Glutamatergic neuron (in vitro differentiated cells): Measurements from ENCODE around the gene APC2. TPM values are rescaled to one million over a fixed set of nuclear protein-coding genes. Genes with fewer than 3 reads are reported as not detected.

Source experiments
- DNase-seq: peaks from one replicate; pipeline ENCODE4 v3.0.0; 2022
- H3K27ac Mint-ChIP-seq: one replicate; pipeline ENCODE4 v1.8.0; 2020; ENCODE audit warnings: mild to moderate bottlenecking, mixed read lengths, inconsistent platforms; ENCODE audit not compliant: unreplicated experiment
- H3K27me3 Mint-ChIP-seq: one replicate; pipeline ENCODE4 v1.8.0; 2020; ENCODE audit warnings: mild to moderate bottlenecking, moderate library complexity, mixed read lengths, inconsistent platforms; ENCODE audit not compliant: unreplicated experiment
- H3K36me3 Mint-ChIP-seq: one replicate; pipeline ENCODE4 v1.8.0; 2020; ENCODE audit warnings: mild to moderate bottlenecking, mixed read lengths, inconsistent platforms; ENCODE audit not compliant: unreplicated experiment
- H3K4me1 Mint-ChIP-seq: one replicate; pipeline ENCODE4 v1.8.0; 2020; ENCODE audit warnings: mild to moderate bottlenecking, low read depth, mixed read lengths, inconsistent platforms; ENCODE audit not compliant: unreplicated experiment
- H3K4me3 Mint-ChIP-seq: one replicate; pipeline ENCODE4 v1.8.0; 2020; ENCODE audit warnings: mild to moderate bottlenecking, mixed read lengths, inconsistent platforms; ENCODE audit not compliant: unreplicated experiment
- H3K9me3 Mint-ChIP-seq: one replicate; pipeline ENCODE4 v1.8.0; 2020; ENCODE audit warnings: mild to moderate bottlenecking, moderate library complexity, mixed read lengths, inconsistent platforms; ENCODE audit not compliant: unreplicated experiment
- CTCF ChIP-seq: fragments of 200-600 bp; sonication (generic); IDR thresholded peaks from one replicate; pipeline ENCODE4 v1.5.0; 2021; ENCODE audit not compliant: partially characterized antibody, unreplicated experiment
- total RNA-seq: library from RNA; stranded (reverse); fragmentation: NEBNext Ultra II Directional; extraction: Animal tissue kit (Norgen Biotek cat#: 25700); gene quantifications from one replicate; pipeline ENCODE4 v1.2.1, GENCODE V29; 2021; ENCODE audit not compliant: unreplicated experiment

Gene APC2
- total RNA-seq, 1 donor from 2014 or later, result 371 TPM

DNA sequence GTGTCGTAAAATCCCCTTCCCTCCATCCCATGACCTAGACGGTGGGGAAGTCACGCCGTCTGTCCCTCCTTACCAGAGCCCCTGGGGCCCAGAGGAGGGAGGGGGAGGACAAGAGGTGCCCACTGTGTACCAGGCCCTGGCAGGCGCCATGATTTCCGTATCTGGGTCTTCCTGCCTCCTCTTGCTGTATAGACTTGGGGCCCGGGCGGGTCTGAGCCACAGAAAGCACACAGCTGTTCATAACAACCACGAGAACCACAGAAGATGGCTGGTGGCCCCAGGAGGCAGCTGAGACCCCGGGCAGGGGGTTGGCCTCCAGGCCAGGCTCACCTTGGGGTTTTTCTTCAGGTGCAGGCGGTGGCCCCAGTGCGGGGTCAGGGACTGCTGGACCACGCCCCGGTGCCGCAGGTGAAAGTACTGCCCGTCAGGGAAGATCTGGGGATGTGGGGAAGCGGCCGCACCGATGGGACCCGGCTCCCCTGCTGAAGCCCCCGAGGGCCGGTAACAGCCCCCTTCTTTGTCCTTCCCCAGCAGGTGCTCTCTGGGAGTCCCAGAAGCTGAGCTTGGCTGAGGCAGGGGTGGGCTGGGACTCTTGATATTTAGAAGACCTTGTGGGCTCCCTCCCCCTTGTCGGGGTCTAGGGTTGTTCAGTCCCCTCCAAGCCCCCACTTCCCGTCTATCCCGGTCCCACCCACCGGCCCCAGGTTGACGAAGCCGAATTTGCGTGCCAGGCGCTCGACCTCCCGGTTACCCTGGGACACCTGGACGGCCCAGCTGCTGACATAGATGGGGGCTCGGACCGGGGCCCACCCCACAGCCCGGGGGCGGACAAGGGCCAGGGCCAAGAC, 39.8 kb downstream of the APC2 start:
- no peak for TF ChIP-seq CTCF
- Mint-ChIP-seq H3K27ac (no peak overlapping the region), H3K4me1 (peaks cover 10% of the 10 kb centered on the region), H3K4me3 (peak overlapping the region; percentile 74), H3K9me3 (peaks cover 5% of the 10 kb centered on the region), H3K27me3 (peaks cover 8% of the 10 kb centered on the region), H3K36me3 (no peaks in the 10 kb centered on the region)
- peak; percentile 25 for DNase-seq

DNA sequence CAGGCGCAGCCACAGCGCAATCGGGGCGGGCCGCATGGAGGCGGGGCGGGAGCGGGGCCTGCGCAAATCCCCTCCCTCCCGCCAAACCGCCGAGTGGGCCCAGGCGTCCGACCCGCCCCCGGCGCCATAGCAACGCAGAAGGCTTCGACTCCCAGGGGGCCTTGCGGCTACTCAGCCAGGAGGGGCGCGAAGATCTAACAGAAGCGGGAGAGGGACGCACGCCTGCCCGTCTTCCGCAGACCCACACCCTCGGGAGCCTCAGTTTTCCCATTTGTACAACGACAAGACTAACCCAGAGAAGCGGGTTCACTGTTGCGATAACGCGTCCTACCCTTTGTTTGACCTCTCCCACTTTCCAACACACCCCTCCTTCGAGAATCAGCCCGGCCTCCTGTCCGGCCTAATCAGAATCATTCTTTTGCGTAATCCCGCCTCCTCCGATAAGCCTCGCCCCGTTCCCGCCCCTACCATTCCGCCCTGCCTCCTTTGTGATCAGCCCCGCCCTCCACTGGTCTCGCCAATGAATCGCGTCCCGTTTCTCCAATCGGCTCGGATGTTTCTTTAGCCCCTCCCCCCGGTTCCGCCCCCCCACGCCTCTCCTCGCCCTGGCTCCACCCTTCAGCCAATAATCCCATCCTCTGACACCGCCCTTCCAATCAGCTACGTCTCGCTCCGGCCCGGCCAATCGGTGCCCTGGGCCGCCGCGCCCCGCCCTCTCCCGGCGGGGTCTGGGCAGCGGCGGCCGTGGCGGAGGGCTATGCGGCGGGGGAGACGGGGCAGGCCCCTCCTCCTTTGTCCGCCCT, 40.6 kb downstream of the APC2 start, which contains the start of gene PCSK4:
Gene PCSK4 (minus strand): TSS at position 40 of the 803 bp plus-strand sequence. CDS start 4 bp downstream, at position 36.
- peak within 1 kb of the TSS; percentile 97 for H3K27ac Mint-ChIP-seq
- H3K9me3 Mint-ChIP-seq, result peaks cover 5% of the 10 kb centered on the region
- peaks cover 8% of the 10 kb centered on the region for H3K27me3 Mint-ChIP-seq

GRCh38 chr19:1491114-1491848, 41.4 kb downstream of the APC2 start, which contains the start of gene REEP6:
TSS of gene REEP6 (plus strand) at chr19:1491181. CDS start at chr19:1491270, 89 bp downstream.
- H3K4me1 Mint-ChIP-seq, result peaks cover 10% of the 10 kb centered on the region
- no peak for DNase-seq
- H3K9me3 Mint-ChIP-seq, result peaks cover 5% of the 10 kb centered on the region
- no peak for TF ChIP-seq CTCF
- peak within 1 kb of the TSS; percentile 95 for H3K4me3 Mint-ChIP-seq
- H3K36me3 Mint-ChIP-seq, result no peaks in the 10 kb centered on the region
- H3K27me3 Mint-ChIP-seq, result peaks cover 8% of the 10 kb centered on the region
- peak within 1 kb of the TSS; percentile 97 for H3K27ac Mint-ChIP-seq

More for the DNA sequence above, 40.6 kb downstream of the APC2 start, which contains the start of gene PCSK4:
- no peak for TF ChIP-seq CTCF
- Mint-ChIP-seq H3K4me3 (peak within 1 kb of the TSS; percentile 95), H3K36me3 (no peaks in the 10 kb centered on the region), H3K4me1 (peaks cover 10% of the 10 kb centered on the region)
- peak; percentile 98 for DNase-seq

GRCh38 chr19:1491849-1492170, 41.9 kb downstream of the APC2 start:
- no peak for TF ChIP-seq CTCF
- H3K4me3 Mint-ChIP-seq, result peak overlapping the region; percentile 87
- H3K27me3 Mint-ChIP-seq, result peaks cover 8% of the 10 kb centered on the region

More at GRCh38 chr19:1491849-1492170, 41.9 kb downstream of the APC2 start:
- peaks cover 5% of the 10 kb centered on the region for H3K9me3 Mint-ChIP-seq
- DNase-seq, result no peak
- no peaks in the 10 kb centered on the region for H3K36me3 Mint-ChIP-seq
- H3K4me1 Mint-ChIP-seq, result peaks cover 10% of the 10 kb centered on the region
- H3K27ac Mint-ChIP-seq, result no peak overlapping the region
